Measurements from ENCODE around the gene FBN2.

Gene FBN2

GRCh38 chr5:128480906-128481633 lies 57.0 kb downstream of the FBN2 start:
- H3K27me3 ChIP-seq: no peaks in the 10 kb centered on the region
- H3K4me2 ChIP-seq: no peak overlapping the region
- H3K9me3 ChIP-seq: no peaks in the 10 kb centered on the region
- H3K4me3 ChIP-seq: no peak overlapping the region
- H3K9ac ChIP-seq: no peak overlapping the region
- H3K4me1 ChIP-seq: peaks cover 24% of the 10 kb centered on the region
- no peak for TF ChIP-seq Cebpa-rat (IDR thresholded peaks at IDR 0.05)
- no peak overlapping the region for H3K27ac ChIP-seq
- H4K20me1 ChIP-seq: no peaks in the 10 kb centered on the region
- H3K36me3 ChIP-seq: no peaks in the 10 kb centered on the region

- H4K20me1 ChIP-seq: no peaks in the 10 kb centered on the region
- H3K4me3 ChIP-seq: no peak overlapping the region
- no peaks in the 10 kb centered on the region for H3K27me3 ChIP-seq
- H3K9me3 ChIP-seq: no peaks in the 10 kb centered on the region
- no peak overlapping the region for H3K27ac ChIP-seq
- no peak overlapping the region for H3K9ac ChIP-seq
- no peak for TF ChIP-seq Cebpa-rat (IDR thresholded peaks at IDR 0.05)
- no peak overlapping the region for H3K4me2 ChIP-seq
- no peaks in the 10 kb centered on the region for H3K36me3 ChIP-seq
- H3K4me1 ChIP-seq: peaks cover 24% of the 10 kb centered on the region
These were observed 57.9 kb downstream of the FBN2 start for GRCh38 chr5:128480158-128480557.

- no peak overlapping the region for H3K27ac ChIP-seq
- H3K27me3 ChIP-seq: no peaks in the 10 kb centered on the region
- peaks cover 24% of the 10 kb centered on the region for H3K4me1 ChIP-seq
- H3K4me2 ChIP-seq: peak overlapping the region; percentile 65
- no peak for TF ChIP-seq Cebpa-rat (IDR thresholded peaks at IDR 0.05)
- H4K20me1 ChIP-seq: no peaks in the 10 kb centered on the region
- no peaks in the 10 kb centered on the region for H3K9me3 ChIP-seq
- H3K36me3 ChIP-seq: no peaks in the 10 kb centered on the region
- H3K4me3 ChIP-seq: no peak overlapping the region
- no peak overlapping the region for H3K9ac ChIP-seq
These were observed 59.4 kb downstream of the FBN2 start for GRCh38 chr5:128478386-128479368.

GRCh38 chr5:128477944-128478343 lies 60.1 kb downstream of the FBN2 start:
- no peak overlapping the region; the same call in 1 of the 2 replicates for H3K27ac ChIP-seq
- H4K20me1 ChIP-seq: no peaks in the 10 kb centered on the region
- H3K27me3 ChIP-seq: no peaks in the 10 kb centered on the region
- H3K9ac ChIP-seq: no peak overlapping the region
- no peaks in the 10 kb centered on the region for H3K36me3 ChIP-seq
- H3K4me3 ChIP-seq: no peak overlapping the region
- TF ChIP-seq Cebpa-rat (IDR thresholded peaks at IDR 0.05): no peak
- H3K9me3 ChIP-seq: no peaks in the 10 kb centered on the region
- H3K4me2 ChIP-seq: peak overlapping the region; percentile 65
- H3K4me1 ChIP-seq: peaks cover 24% of the 10 kb centered on the region

- no peaks in the 10 kb centered on the region for H3K36me3 ChIP-seq
- no peak for TF ChIP-seq Cebpa-rat (IDR thresholded peaks at IDR 0.05)
- no peak overlapping the region for H3K27ac ChIP-seq
- H3K4me2 ChIP-seq: no peak overlapping the region
- no peak overlapping the region for H3K4me3 ChIP-seq
- no peak overlapping the region for H3K9ac ChIP-seq
- no peaks in the 10 kb centered on the region for H3K9me3 ChIP-seq
- H3K4me1 ChIP-seq: peaks cover 24% of the 10 kb centered on the region
- H3K27me3 ChIP-seq: no peaks in the 10 kb centered on the region
- H4K20me1 ChIP-seq: no peaks in the 10 kb centered on the region
These were observed 62.4 kb downstream of the FBN2 start for GRCh38 chr5:128475693-128476092.

- H3K36me3 ChIP-seq: no peaks in the 10 kb centered on the region
- peaks cover 15% of the 10 kb centered on the region for H3K4me1 ChIP-seq
- TF ChIP-seq Cebpa-rat (IDR thresholded peaks at IDR 0.05): no peak
- no peaks in the 10 kb centered on the region for H4K20me1 ChIP-seq
- no peak overlapping the region for H3K27ac ChIP-seq
- H3K4me2 ChIP-seq: no peak overlapping the region
- H3K27me3 ChIP-seq: no peaks in the 10 kb centered on the region
- no peak overlapping the region for H3K9ac ChIP-seq
- no peaks in the 10 kb centered on the region for H3K9me3 ChIP-seq
- H3K4me3 ChIP-seq: no peak overlapping the region
These were observed 65.1 kb downstream of the FBN2 start for GRCh38 chr5:128472919-128473318.

- H3K9ac ChIP-seq: no peak overlapping the region
- no peak for TF ChIP-seq Cebpa-rat (IDR thresholded peaks at IDR 0.05)
- no peaks in the 10 kb centered on the region for H3K36me3 ChIP-seq
- no peaks in the 10 kb centered on the region for H3K9me3 ChIP-seq
- peaks cover 6% of the 10 kb centered on the region for H3K4me1 ChIP-seq
- no peak overlapping the region for H3K27ac ChIP-seq
- no peak overlapping the region for H3K4me2 ChIP-seq
- H3K27me3 ChIP-seq: no peaks in the 10 kb centered on the region
- no peaks in the 10 kb centered on the region for H4K20me1 ChIP-seq
- H3K4me3 ChIP-seq: no peak overlapping the region
These were observed 66.0 kb downstream of the FBN2 start for GRCh38 chr5:128472036-128472435.

GRCh38 chr5:128470663-128471062 lies 67.4 kb downstream of the FBN2 start:
- Histone ChIP-seq H3K4me3 (no peak overlapping the region), H3K27me3 (no peaks in the 10 kb centered on the region), H3K27ac (no peak overlapping the region), H4K20me1 (no peaks in the 10 kb centered on the region), H3K4me1 (no peaks in the 10 kb centered on the region), H3K36me3 (no peaks in the 10 kb centered on the region), H3K9me3 (no peaks in the 10 kb centered on the region), H3K4me2 (no peak overlapping the region), H3K9ac (no peak overlapping the region)
- no peak for TF ChIP-seq Cebpa-rat (IDR thresholded peaks at IDR 0.05)

- Histone ChIP-seq H3K27me3 (no peaks in the 10 kb centered on the region), H3K4me2 (no peak overlapping the region), H3K4me3 (no peak overlapping the region), H3K9me3 (no peaks in the 10 kb centered on the region), H3K9ac (no peak overlapping the region), H4K20me1 (no peaks in the 10 kb centered on the region), H3K4me1 (no peaks in the 10 kb centered on the region), H3K36me3 (no peaks in the 10 kb centered on the region), H3K27ac (no peak overlapping the region)
- TF ChIP-seq Cebpa-rat (IDR thresholded peaks at IDR 0.05): no peak
These were observed 68.1 kb downstream of the FBN2 start for GRCh38 chr5:128469912-128470311.

- Histone ChIP-seq H3K36me3 (no peaks in the 10 kb centered on the region), H3K27ac (no peak overlapping the region), H3K9me3 (no peaks in the 10 kb centered on the region), H3K4me3 (no peak overlapping the region), H3K4me1 (no peaks in the 10 kb centered on the region), H3K27me3 (no peaks in the 10 kb centered on the region), H3K4me2 (no peak overlapping the region), H4K20me1 (no peaks in the 10 kb centered on the region), H3K9ac (no peak overlapping the region)
- no peak for TF ChIP-seq Cebpa-rat (IDR thresholded peaks at IDR 0.05)
These were observed 71.1 kb downstream of the FBN2 start for GRCh38 chr5:128466980-128467379.
